Brain microvascular endothelial cell (primary cell): ENCODE results near the gene MEAF6.

Source experiments
- DNase-seq: peaks from one replicate; pipeline ENCODE4 v3.0.0-alpha.2; 2020
- H3K27ac ChIP-seq: fragments of 250-450 bp; sonication (Bioruptor Pico); 2 replicates; pipeline ENCODE4 v1.5.1; 2020; ENCODE audit warnings: mild to moderate bottlenecking, moderate library complexity
- H3K27me3 ChIP-seq: fragments of 250-450 bp; sonication (Bioruptor Pico); replicated peaks from 2 replicates; pipeline ENCODE4 v1.5.1; 2020; ENCODE audit warnings: mild to moderate bottlenecking
- H3K36me3 ChIP-seq: fragments of 250-450 bp; sonication (Bioruptor Pico); replicated peaks from 2 replicates; pipeline ENCODE4 v1.5.1; 2020; ENCODE audit warnings: mild to moderate bottlenecking
- H3K4me3 ChIP-seq: 2 replicates; pipeline ENCODE4 v1.5.1; 2011; ENCODE audit warnings: low read depth, mild to moderate bottlenecking, control low read depth, low read length, moderate library complexity
- in situ Hi-C: cut with HindIII; loops from 2 replicates; pipeline ENCODE4 v1.10.0; 2017; ENCODE audit warnings: low sequenced_read_pairs, low pct_ligation_motif_present
- TF ChIP-seq, protein P1 (sequence below): IDR thresholded peaks from 2 replicates; pipeline ENCODE4 v1.5.1; 2011; ENCODE audit warnings: low read depth, mild to moderate bottlenecking, moderate library complexity, low read length, control low read depth, inconsistent platforms; ENCODE audit errors: missing control alignments

Gene MEAF6

GRCh38 chr1:37483785-37484184 is 30.8 kb downstream of the MEAF6 start:
- H3K36me3 ChIP-seq: peaks cover 57% of the 10 kb centered on the region

DNA sequence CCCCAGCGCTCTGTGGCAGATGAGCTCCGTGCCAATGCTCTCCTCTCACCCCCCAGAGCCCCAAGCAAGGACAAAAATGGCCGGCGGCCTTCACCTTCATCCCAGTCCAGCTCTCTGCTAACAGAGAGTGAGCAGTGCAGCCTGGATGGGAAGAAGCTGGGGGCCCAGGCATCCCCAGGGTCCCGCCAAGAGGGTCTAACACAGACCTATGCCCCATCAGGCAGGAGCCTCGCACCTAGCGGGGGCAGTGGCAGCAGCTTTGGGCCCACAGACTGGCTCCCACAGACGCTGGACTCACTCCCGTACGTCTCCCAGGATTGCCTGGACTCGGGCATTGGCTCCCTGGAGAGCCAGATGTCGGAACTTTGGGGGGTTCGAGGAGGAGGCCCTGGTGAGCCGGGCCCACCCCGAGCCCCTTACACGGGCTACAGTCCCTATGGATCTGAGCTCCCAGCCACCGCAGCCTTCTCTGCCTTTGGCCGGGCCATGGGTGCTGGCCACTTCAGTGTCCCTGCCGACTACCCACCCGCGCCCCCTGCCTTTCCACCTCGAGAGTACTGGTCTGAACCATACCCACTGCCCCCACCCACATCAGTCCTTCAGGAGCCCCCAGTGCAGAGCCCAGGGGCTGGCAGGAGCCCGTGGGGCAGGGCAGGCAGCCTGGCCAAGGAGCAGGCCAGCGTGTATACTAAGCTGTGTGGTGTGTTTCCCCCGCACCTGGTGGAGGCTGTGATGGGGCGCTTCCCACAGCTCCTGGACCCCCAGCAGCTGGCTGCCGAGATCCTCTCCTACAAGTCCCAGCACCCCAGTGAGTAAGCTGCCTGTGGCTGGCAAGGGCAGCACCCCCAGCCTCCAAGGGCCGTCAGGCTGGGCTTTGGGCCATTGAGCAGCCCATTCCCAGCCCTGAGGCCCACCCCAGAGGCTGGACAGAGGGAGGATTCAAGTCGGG is 31.5 kb downstream of the MEAF6 start:
- TF ChIP-seq, protein P1, sequence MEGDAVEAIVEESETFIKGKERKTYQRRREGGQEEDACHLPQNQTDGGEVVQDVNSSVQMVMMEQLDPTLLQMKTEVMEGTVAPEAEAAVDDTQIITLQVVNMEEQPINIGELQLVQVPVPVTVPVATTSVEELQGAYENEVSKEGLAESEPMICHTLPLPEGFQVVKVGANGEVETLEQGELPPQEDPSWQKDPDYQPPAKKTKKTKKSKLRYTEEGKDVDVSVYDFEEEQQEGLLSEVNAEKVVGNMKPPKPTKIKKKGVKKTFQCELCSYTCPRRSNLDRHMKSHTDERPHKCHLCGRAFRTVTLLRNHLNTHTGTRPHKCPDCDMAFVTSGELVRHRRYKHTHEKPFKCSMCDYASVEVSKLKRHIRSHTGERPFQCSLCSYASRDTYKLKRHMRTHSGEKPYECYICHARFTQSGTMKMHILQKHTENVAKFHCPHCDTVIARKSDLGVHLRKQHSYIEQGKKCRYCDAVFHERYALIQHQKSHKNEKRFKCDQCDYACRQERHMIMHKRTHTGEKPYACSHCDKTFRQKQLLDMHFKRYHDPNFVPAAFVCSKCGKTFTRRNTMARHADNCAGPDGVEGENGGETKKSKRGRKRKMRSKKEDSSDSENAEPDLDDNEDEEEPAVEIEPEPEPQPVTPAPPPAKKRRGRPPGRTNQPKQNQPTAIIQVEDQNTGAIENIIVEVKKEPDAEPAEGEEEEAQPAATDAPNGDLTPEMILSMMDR: no peak
- H3K27ac ChIP-seq: no peak overlapping the region
- no peak for DNase-seq
- in situ Hi-C loops: no loop called here
- no peak overlapping the region for H3K4me3 ChIP-seq
- peaks cover 59% of the 10 kb centered on the region for H3K36me3 ChIP-seq
- H3K27me3 ChIP-seq: no peaks in the 10 kb centered on the region

More at GRCh38 chr1:37483785-37484184, 30.8 kb downstream of the MEAF6 start:
- H3K4me3 ChIP-seq: no peak overlapping the region
- no peak for DNase-seq
- H3K27ac ChIP-seq: no peak overlapping the region
- in situ Hi-C loops: no loop called here
- TF ChIP-seq, protein P1: no peak
- no peaks in the 10 kb centered on the region for H3K27me3 ChIP-seq

GRCh38 chr1:37482004-37482785 is 32.4 kb downstream of the MEAF6 start:
- TF ChIP-seq, protein P1: no peak
- in situ Hi-C loops: no loop called here
- Histone ChIP-seq H3K27ac (no peak overlapping the region), H3K36me3 (peaks cover 67% of the 10 kb centered on the region), H3K27me3 (no peaks in the 10 kb centered on the region), H3K4me3 (no peak overlapping the region)
- no peak for DNase-seq

DNA sequence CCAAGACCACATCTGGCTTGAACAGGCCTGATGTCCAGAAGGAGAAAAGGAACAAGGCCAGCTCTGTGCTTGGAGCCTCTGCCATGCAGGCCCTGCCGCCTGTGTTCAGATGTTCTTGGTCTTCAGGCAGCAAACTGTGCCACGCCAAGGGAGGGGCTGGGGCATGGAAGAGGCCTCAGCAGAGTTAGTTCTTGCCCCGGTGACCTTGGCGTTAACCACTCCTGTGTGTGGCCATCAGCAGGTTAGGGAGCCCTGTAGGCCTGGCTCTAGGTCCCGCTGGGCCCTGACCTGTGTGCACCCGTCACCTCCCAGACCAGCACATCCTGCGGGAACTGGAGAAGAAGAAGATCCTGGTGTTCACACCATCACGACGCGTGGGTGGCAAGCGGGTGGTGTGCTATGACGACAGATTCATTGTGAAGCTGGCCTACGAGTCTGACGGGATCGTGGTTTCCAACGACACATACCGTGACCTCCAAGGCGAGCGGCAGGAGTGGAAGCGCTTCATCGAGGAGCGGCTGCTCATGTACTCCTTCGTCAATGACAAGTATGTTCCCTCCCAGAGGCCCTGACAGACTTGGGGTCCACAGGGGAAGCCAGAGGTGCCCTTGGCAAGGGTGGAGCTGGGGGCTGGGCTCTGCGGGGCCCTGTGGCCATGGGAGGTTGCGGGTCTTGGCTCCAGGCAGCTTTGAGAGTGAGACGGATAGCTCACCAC is 33.1 kb downstream of the MEAF6 start:
- Histone ChIP-seq H3K27me3 (no peaks in the 10 kb centered on the region), H3K4me3 (no peak overlapping the region), H3K27ac (no peak overlapping the region), H3K36me3 (peaks cover 73% of the 10 kb centered on the region)
- in situ Hi-C loops: no loop called here
- TF ChIP-seq, protein P1: no peak
- DNase-seq: no peak

DNA sequence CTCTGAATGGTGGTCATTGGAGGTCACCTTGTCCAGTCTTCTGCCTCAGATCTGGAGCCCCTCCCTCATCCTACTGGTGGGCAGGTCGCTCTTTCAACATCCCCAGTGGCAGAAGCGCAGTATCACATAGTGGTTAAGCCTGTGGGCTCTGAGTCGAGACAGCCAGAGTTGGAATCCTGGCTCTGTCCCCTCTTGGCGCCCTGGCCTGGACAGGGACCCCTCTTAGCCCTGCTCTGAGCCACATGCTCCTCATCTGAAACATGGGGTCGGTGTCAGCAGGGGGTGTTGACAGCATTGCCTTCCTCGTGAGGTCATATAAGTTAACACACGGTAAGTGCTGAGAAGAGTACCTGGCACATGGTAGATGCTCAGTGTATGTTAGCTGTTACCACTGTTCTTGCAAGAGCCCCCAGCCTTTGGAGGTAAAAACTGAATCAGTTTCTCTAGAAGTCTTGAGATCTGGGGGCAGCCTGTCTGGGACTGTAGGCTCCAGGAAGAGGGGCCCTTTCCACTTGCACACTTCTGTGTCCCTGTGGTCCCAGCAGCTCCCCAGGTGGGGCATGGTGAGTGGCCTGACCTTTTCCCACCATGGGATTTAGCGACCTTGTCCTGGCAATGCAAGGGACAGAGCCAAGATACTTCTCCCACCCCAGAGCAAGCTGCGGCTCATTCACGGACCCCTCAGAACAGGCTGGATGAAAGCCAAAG is 33.8 kb downstream of the MEAF6 start:
- TF ChIP-seq, protein P1: no peak
- H3K27ac ChIP-seq: peak overlapping the region; percentile 93
- in situ Hi-C loops: no loop called here
- no peak for DNase-seq
- H3K27me3 ChIP-seq: no peaks in the 10 kb centered on the region
- peaks cover 77% of the 10 kb centered on the region for H3K36me3 ChIP-seq
- H3K4me3 ChIP-seq: no peak overlapping the region
